HEK293 (cell line): Measurements from ENCODE around the gene RNF138.

Experiments
- CTCF ChIA-PET: fragments of 350-600 bp; formaldehyde crosslinking; extraction: SDS; loops from one replicate; lab custom pipeline; 2021; ENCODE audit warnings: antibody characterized with exemption; lab: Yijun Ruan, JAX
- POLR2A ChIA-PET: fragments of 300-600 bp; formaldehyde crosslinking; extraction: SDS; loops from one replicate; lab custom pipeline; 2020; ENCODE audit warnings: antibody characterized with exemption, inconsistent platforms; lab: Yijun Ruan, JAX
- H3K27ac ChIP-seq: fragments of 200-500 bp; sonication (Bioruptor generic); 2 replicates; pipeline ENCODE4 v1.5.1; 2014; ENCODE audit warnings: low read depth, low read length, control low read depth, inconsistent platforms; ENCODE audit errors: extremely low read depth
- H3K36me3 ChIP-seq, 2 experiments: fragments of 200-500 bp in 1 of 2; sonication (Bioruptor generic) in 1 of 2; 1 replicate in 1 of 2; 2 replicates in 1 of 2; pipeline ENCODE4 v1.5.1; 2014 to 2017; ENCODE audit warnings: inconsistent platforms in 2 of 2, low read length in 2 of 2; ENCODE audit not compliant: control insufficient read depth in 2 of 2, insufficient read depth in 1 of 2
- H3K4me1 ChIP-seq: fragments of 200-500 bp; sonication (Bioruptor generic); 2 replicates; pipeline ENCODE4 v1.5.1; 2014; ENCODE audit warnings: mild to moderate bottlenecking, low read length, inconsistent platforms; ENCODE audit not compliant: control insufficient read depth, insufficient read depth
- H3K4me3 ChIP-seq: 2 replicates; pipeline ENCODE4 v1.5.1; 2011; ENCODE audit warnings: low read depth, mild to moderate bottlenecking, control low read depth, low read length, moderate library complexity
- H3K9me3 ChIP-seq: fragments of 200-500 bp; sonication (Bioruptor generic); 2 replicates; pipeline ENCODE4 v1.5.1; 2014; ENCODE audit warnings: low read depth, low read length, inconsistent platforms; ENCODE audit not compliant: control insufficient read depth, insufficient read depth
- KLF1 ChIP-seq: fragments of 450-650 bp; formaldehyde crosslinking; IDR thresholded peaks from 2 replicates; pipeline ENCODE4 v1.5.1; 2016; ENCODE audit warnings: missing biosample characterization, missing genetic modification characterization
- KLF16 ChIP-seq: fragments of 450-650 bp; formaldehyde crosslinking; IDR thresholded peaks from 2 replicates; pipeline ENCODE4 v1.5.1; 2017; ENCODE audit warnings: missing biosample characterization, missing genetic modification characterization
- KLF8 ChIP-seq: fragments of 450-650 bp; formaldehyde crosslinking; IDR thresholded peaks from 2 replicates; pipeline ENCODE4 v1.5.1; 2016; ENCODE audit warnings: missing biosample characterization, missing genetic modification characterization
- OSR2 ChIP-seq: fragments of 450-650 bp; formaldehyde crosslinking; IDR thresholded peaks from 2 replicates; pipeline ENCODE4 v1.5.1; 2016; ENCODE audit warnings: missing biosample characterization, missing genetic modification characterization
- REPIN1 ChIP-seq: fragments of 450-650 bp; formaldehyde crosslinking; IDR thresholded peaks from 2 replicates; pipeline ENCODE4 v1.5.1; 2017; ENCODE audit warnings: missing biosample characterization, missing genetic modification characterization, low read depth
- SCRT2 ChIP-seq: fragments of 450-650 bp; formaldehyde crosslinking; IDR thresholded peaks from 2 replicates; pipeline ENCODE4 v1.5.1; 2016; ENCODE audit warnings: missing biosample characterization, missing genetic modification characterization
- ZEB2 ChIP-seq: fragments of 450-650 bp; formaldehyde crosslinking; IDR thresholded peaks from 2 replicates; pipeline ENCODE4 v1.5.1; 2016; ENCODE audit warnings: missing biosample characterization, missing genetic modification characterization
- ZFHX2 ChIP-seq: fragments of 450-650 bp; formaldehyde crosslinking; conservative IDR thresholded peaks from 2 replicates; pipeline ENCODE4 v1.5.1; 2016; ENCODE audit warnings: missing biosample characterization, missing genetic modification characterization
- ZIC2 ChIP-seq: fragments of 450-650 bp; formaldehyde crosslinking; IDR thresholded peaks from 2 replicates; pipeline ENCODE4 v1.5.1; 2016; ENCODE audit warnings: missing biosample characterization, missing genetic modification characterization
- ZNF16 ChIP-seq: fragments of 450-650 bp; formaldehyde crosslinking; IDR thresholded peaks from 2 replicates; pipeline ENCODE4 v1.5.1; 2016; ENCODE audit warnings: low read depth, missing biosample characterization, missing genetic modification characterization
- ZNF239 ChIP-seq: fragments of 450-650 bp; formaldehyde crosslinking; IDR thresholded peaks from 2 replicates; pipeline ENCODE4 v1.5.1; 2016; ENCODE audit warnings: missing biosample characterization, missing genetic modification characterization
- ZNF24 ChIP-seq: fragments of 450-650 bp; formaldehyde crosslinking; IDR thresholded peaks from 2 replicates; pipeline ENCODE4 v1.5.1; 2016; ENCODE audit warnings: missing biosample characterization, missing genetic modification characterization
- ZNF274 ChIP-seq, 2 experiments: fragments of 200-500 bp in 1 of 2; fragments of 450-650 bp in 1 of 2; sonication (Bioruptor generic) in 1 of 2; formaldehyde crosslinking in 1 of 2; IDR thresholded peaks; 2 replicates each; pipeline versions ENCODE4 v1.5.1 to v1.6.1; 2014 to 2016; ENCODE audit warnings: borderline replicate concordance in 1 of 2, inconsistent platforms in 1 of 2, low read length in 1 of 2, missing biosample characterization in 1 of 2, missing genetic modification characterization in 1 of 2
- ZNF341 ChIP-seq: fragments of 450-650 bp; formaldehyde crosslinking; IDR thresholded peaks from 2 replicates; pipeline ENCODE4; 2016; ENCODE audit warnings: low read depth, missing biosample characterization, missing genetic modification characterization
- ZNF416 ChIP-seq: fragments of 450-650 bp; formaldehyde crosslinking; IDR thresholded peaks from 2 replicates; pipeline ENCODE4 v1.5.1; 2016; ENCODE audit warnings: missing biosample characterization, missing genetic modification characterization
- ZNF558 ChIP-seq: fragments of 450-650 bp; formaldehyde crosslinking; IDR thresholded peaks from 2 replicates; pipeline ENCODE4 v1.5.1; 2016; ENCODE audit warnings: missing biosample characterization, missing genetic modification characterization
- ZNF561 ChIP-seq: fragments of 450-650 bp; IDR thresholded peaks from 2 replicates; pipeline ENCODE4 v1.5.1; 2018; ENCODE audit warnings: missing biosample characterization, missing genetic modification characterization, borderline replicate concordance
- ZNF621 ChIP-seq: fragments of 450-650 bp; formaldehyde crosslinking; IDR thresholded peaks from 2 replicates; pipeline ENCODE4 v1.5.1; 2017; ENCODE audit warnings: missing biosample characterization, missing genetic modification characterization
- ZNF626 ChIP-seq: fragments of 450-650 bp; sonication (Bioruptor Pico); formaldehyde crosslinking; IDR thresholded peaks from 2 replicates; pipeline ENCODE4 v1.5.1; 2018; ENCODE audit warnings: missing biosample characterization, missing genetic modification characterization, inconsistent platforms
- ZNF658 ChIP-seq: fragments of 450-650 bp; formaldehyde crosslinking; IDR thresholded peaks from 2 replicates; pipeline ENCODE4; 2016; ENCODE audit warnings: missing biosample characterization, missing genetic modification characterization
- ZNF664 ChIP-seq: fragments of 450-650 bp; formaldehyde crosslinking; IDR thresholded peaks from 2 replicates; pipeline ENCODE4 v1.5.1; 2016; ENCODE audit warnings: missing biosample characterization, missing genetic modification characterization
- ZNF791 ChIP-seq: fragments of 450-650 bp; formaldehyde crosslinking; IDR thresholded peaks from 2 replicates; pipeline ENCODE4 v1.5.1; 2016; ENCODE audit warnings: missing biosample characterization, missing genetic modification characterization
- ZSCAN30 ChIP-seq: fragments of 450-650 bp; IDR thresholded peaks from 2 replicates; pipeline ENCODE4 v1.5.1; 2018; ENCODE audit warnings: missing biosample characterization, mild to moderate bottlenecking, missing genetic modification characterization, moderate library complexity
- TF ChIP-seq, protein P1 (sequence below): fragments of 450-650 bp; formaldehyde crosslinking; IDR thresholded peaks from 2 replicates; pipeline ENCODE4 v1.5.1; 2017; ENCODE audit warnings: missing biosample characterization, missing genetic modification characterization
- TF ChIP-seq, protein P2 (sequence below): fragments of 450-650 bp; formaldehyde crosslinking; IDR thresholded peaks from 2 replicates; pipeline ENCODE4 v1.5.1; 2016; ENCODE audit warnings: missing biosample characterization, missing genetic modification characterization
- TF ChIP-seq, protein P3 (sequence below): fragments of 450-650 bp; formaldehyde crosslinking; IDR thresholded peaks from 2 replicates; pipeline ENCODE4 v1.5.0; 2017; ENCODE audit warnings: missing biosample characterization, missing genetic modification characterization, borderline replicate concordance

RNF138 gene

DNA sequence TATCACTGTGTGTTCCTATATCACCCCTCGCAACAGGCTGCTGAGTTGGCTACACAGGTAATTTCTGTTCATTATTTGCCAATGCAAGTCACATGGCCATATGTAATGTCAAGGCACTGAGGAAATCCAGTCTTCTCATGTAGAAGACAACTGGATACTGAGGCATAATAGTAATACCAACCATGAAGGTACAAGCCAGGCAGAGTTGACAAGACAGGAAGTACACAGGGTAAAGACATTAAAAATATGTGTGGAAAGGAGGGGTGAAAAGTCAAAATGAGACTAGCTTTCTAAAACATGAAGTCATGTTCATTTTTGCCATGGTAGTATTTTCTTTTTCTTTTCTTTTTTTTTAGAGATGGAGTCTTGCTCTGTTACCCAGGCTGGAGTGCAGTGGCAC, 17.5 kb upstream of the RNF138 start:
- Histone ChIP-seq H3K4me3 (no peak overlapping the region), H3K36me3 (no peaks in the 10 kb centered on the region), H3K4me1 (no peaks in the 10 kb centered on the region), H3K27ac (no peak overlapping the region), H3K9me3 (no peaks in the 10 kb centered on the region)
- POLR2A ChIA-PET = no interaction called here
- CTCF ChIA-PET = no interaction called here
- TF ChIP-seq SCRT2 (tag by site-specific recombination) (no peak), ZFHX2 (tag by site-specific recombination) (no peak), ZNF664 (tag by site-specific recombination) (no peak), ZNF626 (tag by site-specific recombination) (no peak), ZNF416 (tag by site-specific recombination) (no peak), ZNF791 (tag by site-specific recombination) (no peak), OSR2 (tag by site-specific recombination) (no peak), KLF8 (tag by site-specific recombination) (no peak), KLF1 (tag by site-specific recombination) (no peak), ZNF658 (tag by site-specific recombination) (no peak), ZNF621 (tag by site-specific recombination) (no peak), ZNF561 (tag by site-specific recombination) (no peak), ZNF558 (no peak)
- TF ChIP-seq, protein P1, sequence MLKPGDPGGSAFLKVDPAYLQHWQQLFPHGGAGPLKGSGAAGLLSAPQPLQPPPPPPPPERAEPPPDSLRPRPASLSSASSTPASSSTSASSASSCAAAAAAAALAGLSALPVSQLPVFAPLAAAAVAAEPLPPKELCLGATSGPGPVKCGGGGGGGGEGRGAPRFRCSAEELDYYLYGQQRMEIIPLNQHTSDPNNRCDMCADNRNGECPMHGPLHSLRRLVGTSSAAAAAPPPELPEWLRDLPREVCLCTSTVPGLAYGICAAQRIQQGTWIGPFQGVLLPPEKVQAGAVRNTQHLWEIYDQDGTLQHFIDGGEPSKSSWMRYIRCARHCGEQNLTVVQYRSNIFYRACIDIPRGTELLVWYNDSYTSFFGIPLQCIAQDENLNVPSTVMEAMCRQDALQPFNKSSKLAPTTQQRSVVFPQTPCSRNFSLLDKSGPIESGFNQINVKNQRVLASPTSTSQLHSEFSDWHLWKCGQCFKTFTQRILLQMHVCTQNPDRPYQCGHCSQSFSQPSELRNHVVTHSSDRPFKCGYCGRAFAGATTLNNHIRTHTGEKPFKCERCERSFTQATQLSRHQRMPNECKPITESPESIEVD (tag by site-specific recombination) = no peak
- TF ChIP-seq, protein P2, sequence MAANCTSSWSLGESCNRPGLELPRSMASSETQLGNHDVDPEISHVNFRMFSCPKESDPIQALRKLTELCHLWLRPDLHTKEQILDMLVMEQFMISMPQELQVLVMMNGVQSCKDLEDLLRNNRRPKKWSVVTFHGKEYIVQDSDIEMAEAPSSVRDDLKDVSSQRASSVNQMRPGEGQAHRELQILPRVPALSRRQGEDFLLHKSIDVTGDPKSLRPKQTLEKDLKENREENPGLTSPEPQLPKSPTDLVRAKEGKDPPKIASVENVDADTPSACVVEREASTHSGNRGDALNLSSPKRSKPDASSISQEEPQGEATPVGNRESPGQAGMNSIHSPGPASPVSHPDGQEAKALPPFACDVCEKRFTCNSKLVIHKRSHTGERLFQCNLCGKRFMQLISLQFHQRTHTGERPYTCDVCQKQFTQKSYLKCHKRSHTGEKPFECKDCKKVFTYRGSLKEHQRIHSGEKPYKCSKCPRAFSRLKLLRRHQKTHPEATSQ (tag by site-specific recombination) = no peak

DNA sequence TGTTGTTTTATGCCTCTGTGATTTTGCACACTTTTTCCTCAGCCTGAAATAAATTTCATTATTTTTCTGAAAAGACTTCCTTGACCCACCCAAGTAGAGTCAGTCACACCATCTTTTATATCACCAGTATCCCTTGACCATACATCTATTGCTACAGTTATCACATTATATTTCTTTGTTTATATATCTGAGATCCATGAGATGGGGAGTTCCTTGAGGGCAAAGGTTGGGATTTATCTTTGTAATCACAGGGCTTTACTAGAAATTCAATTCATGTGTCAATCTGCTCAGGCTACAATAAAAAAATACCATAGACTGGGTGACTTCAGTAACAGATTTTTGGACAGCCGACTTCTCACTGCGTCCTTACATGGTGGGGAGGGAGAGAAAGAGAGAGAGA, 12.8 kb upstream of the RNF138 start:
- H3K36me3 ChIP-seq = no peaks in the 10 kb centered on the region
- TF ChIP-seq ZSCAN30 (tag by site-specific recombination) (no peak), REPIN1 (tag by site-specific recombination) (no peak), KLF16 (tag by site-specific recombination) (no peak), ZNF274 (IDR thresholded peaks at IDR 0.05; ENCODE audit: low read length) (no peak), ZNF274 (tag by site-specific recombination; IDR thresholded peaks at IDR 0.05; ENCODE audit: borderline replicate concordance) (no peak), ZNF341 (tag by site-specific recombination) (no peak), ZIC2 (tag by site-specific recombination) (no peak), ZNF16 (tag by site-specific recombination) (no peak), ZNF239 (tag by site-specific recombination) (no peak), ZNF626 (tag by site-specific recombination) (no peak), ZEB2 (tag by site-specific recombination) (no peak), ZNF24 (tag by site-specific recombination) (no peak)
- TF ChIP-seq, protein P3, sequence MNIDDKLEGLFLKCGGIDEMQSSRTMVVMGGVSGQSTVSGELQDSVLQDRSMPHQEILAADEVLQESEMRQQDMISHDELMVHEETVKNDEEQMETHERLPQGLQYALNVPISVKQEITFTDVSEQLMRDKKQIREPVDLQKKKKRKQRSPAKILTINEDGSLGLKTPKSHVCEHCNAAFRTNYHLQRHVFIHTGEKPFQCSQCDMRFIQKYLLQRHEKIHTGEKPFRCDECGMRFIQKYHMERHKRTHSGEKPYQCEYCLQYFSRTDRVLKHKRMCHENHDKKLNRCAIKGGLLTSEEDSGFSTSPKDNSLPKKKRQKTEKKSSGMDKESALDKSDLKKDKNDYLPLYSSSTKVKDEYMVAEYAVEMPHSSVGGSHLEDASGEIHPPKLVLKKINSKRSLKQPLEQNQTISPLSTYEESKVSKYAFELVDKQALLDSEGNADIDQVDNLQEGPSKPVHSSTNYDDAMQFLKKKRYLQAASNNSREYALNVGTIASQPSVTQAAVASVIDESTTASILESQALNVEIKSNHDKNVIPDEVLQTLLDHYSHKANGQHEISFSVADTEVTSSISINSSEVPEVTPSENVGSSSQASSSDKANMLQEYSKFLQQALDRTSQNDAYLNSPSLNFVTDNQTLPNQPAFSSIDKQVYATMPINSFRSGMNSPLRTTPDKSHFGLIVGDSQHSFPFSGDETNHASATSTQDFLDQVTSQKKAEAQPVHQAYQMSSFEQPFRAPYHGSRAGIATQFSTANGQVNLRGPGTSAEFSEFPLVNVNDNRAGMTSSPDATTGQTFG (tag by site-specific recombination) = no peak
- H3K4me3 ChIP-seq = no peak overlapping the region
- H3K27ac ChIP-seq = no peak overlapping the region
- H3K9me3 ChIP-seq = no peaks in the 10 kb centered on the region
- POLR2A ChIA-PET = interaction anchor here (1.2 kb wide), 1 partner anchor 13 kb away, joined by 4 read pairs; the partner anchor contains the start of gene RNF138
- no peaks in the 10 kb centered on the region for H3K4me1 ChIP-seq
- CTCF ChIA-PET = no interaction called here
